ENCODE measurements around the gene VDAC2. TPM values are rescaled to one million over a fixed set of nuclear protein-coding genes. Genes with fewer than 3 reads are reported as not detected.

VDAC2 gene
- total and polyA plus RNA-seq, 2 experiments from 2014 or later: 167 to 190 TPM

- no peak overlapping the region for H3K27ac ChIP-seq
- H3K9me2 ChIP-seq (replicated peaks; ENCODE audit: insufficient read depth): no peaks in the 10 kb centered on the region
- no peaks in the 10 kb centered on the region for H3K9me3 ChIP-seq (ENCODE audit: low read depth)
- no peak overlapping the region for H2AFZ ChIP-seq
- no peak overlapping the region for H3K4me3 ChIP-seq
- TF ChIP-seq CTCF (IDR thresholded peaks at IDR 0.05; ENCODE audit: poor library complexity) (no peak), EZH2phosphoT487 (IDR thresholded peaks at IDR 0.05; ENCODE audit: low read depth, severe bottlenecking, unreplicated experiment) (no peak), EZH2 (IDR thresholded peaks at IDR 0.05; ENCODE audit: borderline replicate concordance) (no peak)
- H3K4me2 ChIP-seq: no peak overlapping the region
- peaks cover 9% of the 10 kb centered on the region for H3K79me2 ChIP-seq
- H3K4me1 ChIP-seq (ENCODE audit: insufficient read depth): peaks cover 4% of the 10 kb centered on the region
- DNase-seq (ENCODE audit: low spot score): no peak
- no peaks in the 10 kb centered on the region for H4K20me1 ChIP-seq (ENCODE audit: insufficient read depth, poor library complexity, severe bottlenecking)
- H3K36me3 ChIP-seq (replicated peaks; ENCODE audit: insufficient read depth, low read depth): no peaks in the 10 kb centered on the region
- H3K27me3 ChIP-seq: no peaks in the 10 kb centered on the region
- WGBS (ENCODE audit: low lambda C conversion rate, missing lambda C conversion rate): 85% methylated on average over 6 of the region's 6 CpGs
Measured at GRCh38 chr10:75168275-75168674, 42.3 kb upstream of the VDAC2 start.

DNA sequence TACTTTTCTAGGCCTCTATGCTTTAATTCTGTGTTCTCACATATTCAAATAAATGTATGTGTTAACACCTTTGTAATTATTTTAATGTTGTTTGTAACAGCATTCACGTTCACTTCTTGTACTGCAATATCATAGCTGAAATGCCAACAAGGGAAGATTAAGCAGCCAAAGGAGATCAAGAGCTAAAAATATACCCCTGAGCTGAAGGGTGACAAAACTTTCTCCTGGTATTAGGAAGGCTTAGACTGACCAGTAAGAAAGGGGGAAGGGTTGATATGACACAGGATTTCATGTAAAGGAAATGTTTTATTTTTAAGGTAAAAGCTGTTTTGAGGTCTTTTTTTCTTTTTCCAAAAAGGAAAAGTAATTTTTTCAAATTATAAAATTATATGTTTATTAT, 40.4 kb upstream of the VDAC2 start:
- no peak for DNase-seq (ENCODE audit: low spot score)
- no peak overlapping the region for H3K27ac ChIP-seq
- no peaks in the 10 kb centered on the region for H3K9me2 ChIP-seq (replicated peaks; ENCODE audit: insufficient read depth)
- WGBS (ENCODE audit: low lambda C conversion rate, missing lambda C conversion rate): 87% methylated on average over 1 of the region's 1 CpG
- no peaks in the 10 kb centered on the region for H3K27me3 ChIP-seq
- no peak overlapping the region for H3K4me2 ChIP-seq
- no peaks in the 10 kb centered on the region for H3K36me3 ChIP-seq (replicated peaks; ENCODE audit: insufficient read depth, low read depth)
- H4K20me1 ChIP-seq (ENCODE audit: insufficient read depth, poor library complexity, severe bottlenecking): no peaks in the 10 kb centered on the region
- TF ChIP-seq CTCF (IDR thresholded peaks at IDR 0.05; ENCODE audit: poor library complexity) (no peak), EZH2 (IDR thresholded peaks at IDR 0.05; ENCODE audit: borderline replicate concordance) (no peak), EZH2phosphoT487 (IDR thresholded peaks at IDR 0.05; ENCODE audit: low read depth, severe bottlenecking, unreplicated experiment) (no peak)
- no peak overlapping the region for H2AFZ ChIP-seq
- peaks cover 4% of the 10 kb centered on the region for H3K4me1 ChIP-seq (ENCODE audit: insufficient read depth)
- peaks cover 15% of the 10 kb centered on the region for H3K79me2 ChIP-seq
- H3K9me3 ChIP-seq (ENCODE audit: low read depth): no peaks in the 10 kb centered on the region
- no peak overlapping the region for H3K4me3 ChIP-seq

DNA sequence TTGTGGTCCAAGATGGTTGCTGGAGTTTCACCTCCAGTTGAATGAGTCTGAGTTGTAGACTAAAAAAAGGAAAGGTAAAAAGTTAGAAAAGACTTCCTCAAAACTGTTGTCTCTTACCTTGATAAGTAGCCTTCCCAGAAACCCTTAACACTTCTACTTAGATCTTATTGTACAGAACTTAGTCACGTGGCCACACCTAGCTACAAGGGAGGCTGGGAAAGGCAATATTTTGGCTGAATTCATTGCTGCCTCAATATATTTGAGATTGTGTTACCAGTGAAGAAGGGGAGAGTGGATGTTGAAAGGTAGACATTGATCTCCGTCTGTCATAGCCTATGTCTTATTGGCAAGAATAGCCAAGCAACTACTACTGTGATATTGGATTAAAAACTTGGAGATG, 35.5 kb upstream of the VDAC2 start:
- TF ChIP-seq EZH2 (IDR thresholded peaks at IDR 0.05; ENCODE audit: borderline replicate concordance) (no peak), EZH2phosphoT487 (IDR thresholded peaks at IDR 0.05; ENCODE audit: low read depth, severe bottlenecking, unreplicated experiment) (no peak), CTCF (IDR thresholded peaks at IDR 0.05; ENCODE audit: poor library complexity) (no peak)
- no peak for DNase-seq (ENCODE audit: low spot score)
- H3K27ac ChIP-seq: no peak overlapping the region
- H3K9me2 ChIP-seq (replicated peaks; ENCODE audit: insufficient read depth): no peaks in the 10 kb centered on the region
- no peak overlapping the region for H3K4me2 ChIP-seq
- H2AFZ ChIP-seq: no peak overlapping the region
- 98% methylated on average over 2 of the region's 2 CpGs for WGBS (ENCODE audit: low lambda C conversion rate, missing lambda C conversion rate)
- peaks cover 9% of the 10 kb centered on the region for H3K79me2 ChIP-seq
- no peak overlapping the region for H3K4me3 ChIP-seq
- no peaks in the 10 kb centered on the region for H4K20me1 ChIP-seq (ENCODE audit: insufficient read depth, poor library complexity, severe bottlenecking)
- peaks cover 2% of the 10 kb centered on the region for H3K4me1 ChIP-seq (ENCODE audit: insufficient read depth)
- no peaks in the 10 kb centered on the region for H3K27me3 ChIP-seq
- no peaks in the 10 kb centered on the region for H3K9me3 ChIP-seq (ENCODE audit: low read depth)
- no peaks in the 10 kb centered on the region for H3K36me3 ChIP-seq (replicated peaks; ENCODE audit: insufficient read depth, low read depth)

GRCh38 chr10:75176046-75176445, 34.5 kb upstream of the VDAC2 start:
- Histone ChIP-seq H3K4me2 (no peak overlapping the region), H3K4me3 (no peak overlapping the region), H3K27ac (no peak overlapping the region), H3K36me3 (replicated peaks; ENCODE audit: insufficient read depth, low read depth) (no peaks in the 10 kb centered on the region), H3K4me1 (ENCODE audit: insufficient read depth) (peaks cover 12% of the 10 kb centered on the region), H3K27me3 (no peaks in the 10 kb centered on the region), H3K9me2 (replicated peaks; ENCODE audit: insufficient read depth) (no peaks in the 10 kb centered on the region), H4K20me1 (ENCODE audit: insufficient read depth, poor library complexity, severe bottlenecking) (no peaks in the 10 kb centered on the region), H2AFZ (no peak overlapping the region), H3K79me2 (peaks cover 8% of the 10 kb centered on the region), H3K9me3 (ENCODE audit: low read depth) (no peaks in the 10 kb centered on the region)
- 89% methylated on average over 6 of the region's 6 CpGs for WGBS (ENCODE audit: low lambda C conversion rate, missing lambda C conversion rate)
- no peak for DNase-seq (ENCODE audit: low spot score)
- TF ChIP-seq EZH2 (IDR thresholded peaks at IDR 0.05; ENCODE audit: borderline replicate concordance) (no peak), CTCF (IDR thresholded peaks at IDR 0.05; ENCODE audit: poor library complexity) (no peak), EZH2phosphoT487 (IDR thresholded peaks at IDR 0.05; ENCODE audit: low read depth, severe bottlenecking, unreplicated experiment) (no peak)
